Tibial artery (tissue), 4 donors: ENCODE data around the gene ST8SIA5.

Experiments used
- DNase-seq, 2 donors: peaks; one replicate each; pipeline ENCODE4 v3.0.0-alpha.2; 2019
- H3K27ac ChIP-seq, 2 donors: fragments of 200-600 bp; sonication (generic) in 1 of 2; 1 replicate in 1 of 2; 2 replicates in 1 of 2; pipeline ENCODE4 v1.5.1; 2018 to 2019; ENCODE audit warnings: mild to moderate bottlenecking in 1 of 2
- H3K27me3 ChIP-seq, 2 donors: fragments of 200-600 bp; sonication (generic) in 1 of 2; one replicate each; pipeline versions ENCODE4 v1.5.1 to v1.6.0; 2016 to 2019
- H3K36me3 ChIP-seq, 3 donors: fragments of 200-600 bp; sonication (generic) in 2 of 3; one replicate each; pipeline ENCODE4 v1.5.1; 2016 to 2019; ENCODE audit warnings: mild to moderate bottlenecking in 2 of 3
- H3K4me1 ChIP-seq, 4 donors: fragments of 200-600 bp; sonication (generic) in 2 of 4; 1 replicate in 3 of 4; 2 replicates in 1 of 4; pipeline ENCODE4 v1.5.1; 2016 to 2019
- H3K4me3 ChIP-seq, 2 donors: fragments of 200-600 bp; sonication (generic) in 1 of 2; 1 replicate in 1 of 2; 2 replicates in 1 of 2; pipeline ENCODE4 v1.5.1; 2018 to 2019; ENCODE audit warnings: mild to moderate bottlenecking in 2 of 2
- H3K9me3 ChIP-seq, 3 donors: fragments of 200-600 bp; sonication (generic) in 1 of 3; one replicate each; pipeline ENCODE4 v1.5.1; 2016 to 2019
- CTCF ChIP-seq, 2 experiments: fragments of 200-600 bp in 1 of 2; fragments of 450-650 bp in 1 of 2; IDR thresholded peaks; one replicate each; pipeline ENCODE4 v1.5.1; 2017 to 2019; ENCODE audit warnings: antibody characterized with exemption in 2 of 2, mild to moderate bottlenecking in 1 of 2, moderate library complexity in 1 of 2
- intact Hi-C: fragments of 100-400 bp; cut with DNase I; formaldehyde crosslinking; loops from one replicate; pipeline ENCODE4 v1.15.0; 2023; ENCODE audit warnings: low total_unique reads

Gene ST8SIA5

GRCh38 chr18:46641917-46642316 lies 114.9 kb downstream of the ST8SIA5 start:
- no peak overlapping the region for H3K27ac ChIP-seq
- intact Hi-C loops = no loop called here
- no peaks in the 10 kb centered on the region for H3K27me3 ChIP-seq
- no peak for TF ChIP-seq CTCF (IDR thresholded peaks at IDR 0.05)
- no peaks in the 10 kb centered on the region for H3K9me3 ChIP-seq
- peak in 1 of 2 donors; percentile 39 for DNase-seq
- H3K4me1 ChIP-seq = no peaks in the 10 kb centered on the region
- H3K36me3 ChIP-seq = no peaks in the 10 kb centered on the region
- no peak overlapping the region for H3K4me3 ChIP-seq

- H3K27me3 ChIP-seq = no peaks in the 10 kb centered on the region
- no peak overlapping the region for H3K27ac ChIP-seq
- no peak overlapping the region for H3K4me3 ChIP-seq
- TF ChIP-seq CTCF (IDR thresholded peaks at IDR 0.05) = no peak
- no peak for DNase-seq
- no peaks in the 10 kb centered on the region for H3K9me3 ChIP-seq
- intact Hi-C loops = no loop called here
- no peaks in the 10 kb centered on the region for H3K4me1 ChIP-seq
- no peaks in the 10 kb centered on the region for H3K36me3 ChIP-seq
These were observed 117.5 kb downstream of the ST8SIA5 start for GRCh38 chr18:46639386-46639785.

- intact Hi-C loops = no loop called here
- Histone ChIP-seq H3K4me1 (no peaks in the 10 kb centered on the region), H3K27ac (no peak overlapping the region), H3K36me3 (no peaks in the 10 kb centered on the region), H3K4me3 (no peak overlapping the region), H3K27me3 (no peaks in the 10 kb centered on the region), H3K9me3 (no peaks in the 10 kb centered on the region)
- DNase-seq = no peak
- TF ChIP-seq CTCF (IDR thresholded peaks at IDR 0.05) = no peak
These were observed 120.7 kb downstream of the ST8SIA5 start for GRCh38 chr18:46636040-46636630.

- Histone ChIP-seq H3K4me1 (no peaks in the 10 kb centered on the region), H3K27ac (no peak overlapping the region), H3K27me3 (peaks cover 0 to 9% of the 10 kb centered on the region in 2 donors), H3K4me3 (no peak overlapping the region), H3K36me3 (no peaks in the 10 kb centered on the region), H3K9me3 (no peaks in the 10 kb centered on the region)
- no peak for DNase-seq
- intact Hi-C loops = no loop called here
- no peak for TF ChIP-seq CTCF (IDR thresholded peaks at IDR 0.05)
These were observed 124.3 kb downstream of the ST8SIA5 start for GRCh38 chr18:46632401-46633071.

- no peaks in the 10 kb centered on the region for H3K9me3 ChIP-seq
- intact Hi-C loops = no loop called here
- H3K27ac ChIP-seq = no peak overlapping the region
- no peak for TF ChIP-seq CTCF (IDR thresholded peaks at IDR 0.05)
- H3K36me3 ChIP-seq = no peaks in the 10 kb centered on the region
- no peaks in the 10 kb centered on the region for H3K4me1 ChIP-seq
- no peak overlapping the region for H3K4me3 ChIP-seq
- peaks cover 0 to 9% of the 10 kb centered on the region in 2 donors for H3K27me3 ChIP-seq
- no peak for DNase-seq
These were observed 125.9 kb downstream of the ST8SIA5 start for GRCh38 chr18:46630991-46631390.
